WERI-Rb-1 (cell line): ENCODE results near the gene CLASRP.

Experiments
- DNase-seq: peaks from one replicate; pipeline ENCODE4 v3.0.0-alpha.2; 2020
- H3K27ac ChIP-seq: fragments of 250-450 bp; sonication (Bioruptor Pico); 2 replicates; pipeline ENCODE4 v1.5.1; 2020; ENCODE audit warnings: mild to moderate bottlenecking, moderate library complexity
- H3K27me3 ChIP-seq: fragments of 250-450 bp; sonication (Bioruptor Pico); 2 replicates; pipeline ENCODE4 v1.5.1; 2021; ENCODE audit warnings: mild to moderate bottlenecking, low read depth, moderate library complexity; ENCODE audit not compliant: insufficient read depth, severe bottlenecking
- H3K36me3 ChIP-seq: fragments of 250-450 bp; sonication (Bioruptor Pico); 2 replicates; pipeline ENCODE4 v1.5.1; 2020; ENCODE audit warnings: mild to moderate bottlenecking, moderate library complexity
- H3K4me3 ChIP-seq: 2 replicates; pipeline ENCODE4 v1.5.1; 2011; ENCODE audit warnings: low read depth, mild to moderate bottlenecking, control low read depth, low read length
- H3K9me3 ChIP-seq: fragments of 250-450 bp; sonication (Bioruptor Pico); 2 replicates; pipeline ENCODE4 v1.5.1; 2021; ENCODE audit warnings: mild to moderate bottlenecking, moderate library complexity; ENCODE audit not compliant: severe bottlenecking
- TF ChIP-seq, protein P1 (sequence below): IDR thresholded peaks from 2 replicates; pipeline ENCODE4 v1.5.1; 2011; ENCODE audit warnings: low read depth, mild to moderate bottlenecking, control low read depth, inconsistent platforms, low read length

CLASRP gene

DNA sequence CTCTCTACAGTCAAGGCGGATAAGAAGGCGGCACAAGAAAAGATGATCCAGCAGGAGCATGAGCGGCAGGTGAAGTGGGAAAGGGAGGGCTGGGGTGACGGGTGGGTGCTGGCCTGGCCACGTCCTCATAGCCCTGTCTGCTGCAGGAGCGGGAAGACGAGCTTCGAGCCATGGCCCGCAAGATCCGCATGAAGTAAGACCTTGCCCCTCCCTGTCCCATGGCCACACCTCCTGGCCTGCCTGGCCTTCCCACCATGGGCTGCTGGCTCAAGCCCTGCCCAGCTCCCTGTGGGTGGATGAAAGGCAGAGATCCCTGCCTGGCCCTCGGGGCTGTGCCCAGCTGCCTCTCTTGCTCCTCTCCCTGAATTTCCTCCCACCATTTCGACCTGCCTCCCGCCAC lies 30.2 kb downstream of the CLASRP start:
- DNase-seq = peak; percentile 35
- no peak overlapping the region for H3K27ac ChIP-seq
- TF ChIP-seq, protein P1, sequence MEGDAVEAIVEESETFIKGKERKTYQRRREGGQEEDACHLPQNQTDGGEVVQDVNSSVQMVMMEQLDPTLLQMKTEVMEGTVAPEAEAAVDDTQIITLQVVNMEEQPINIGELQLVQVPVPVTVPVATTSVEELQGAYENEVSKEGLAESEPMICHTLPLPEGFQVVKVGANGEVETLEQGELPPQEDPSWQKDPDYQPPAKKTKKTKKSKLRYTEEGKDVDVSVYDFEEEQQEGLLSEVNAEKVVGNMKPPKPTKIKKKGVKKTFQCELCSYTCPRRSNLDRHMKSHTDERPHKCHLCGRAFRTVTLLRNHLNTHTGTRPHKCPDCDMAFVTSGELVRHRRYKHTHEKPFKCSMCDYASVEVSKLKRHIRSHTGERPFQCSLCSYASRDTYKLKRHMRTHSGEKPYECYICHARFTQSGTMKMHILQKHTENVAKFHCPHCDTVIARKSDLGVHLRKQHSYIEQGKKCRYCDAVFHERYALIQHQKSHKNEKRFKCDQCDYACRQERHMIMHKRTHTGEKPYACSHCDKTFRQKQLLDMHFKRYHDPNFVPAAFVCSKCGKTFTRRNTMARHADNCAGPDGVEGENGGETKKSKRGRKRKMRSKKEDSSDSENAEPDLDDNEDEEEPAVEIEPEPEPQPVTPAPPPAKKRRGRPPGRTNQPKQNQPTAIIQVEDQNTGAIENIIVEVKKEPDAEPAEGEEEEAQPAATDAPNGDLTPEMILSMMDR = no peak

GRCh38 chr19:45070214-45070613 lies 31.4 kb downstream of the CLASRP start:
- TF ChIP-seq, protein P1 = no peak
- H3K27ac ChIP-seq = no peak overlapping the region
- H3K27me3 ChIP-seq = no peaks in the 10 kb centered on the region
- no peak for DNase-seq
- H3K4me3 ChIP-seq = no peak overlapping the region
- peaks cover 42% of the 10 kb centered on the region for H3K36me3 ChIP-seq
- H3K9me3 ChIP-seq = no peaks in the 10 kb centered on the region

More for the DNA sequence above, 30.2 kb downstream of the CLASRP start:
- H3K27me3 ChIP-seq = no peaks in the 10 kb centered on the region
- H3K36me3 ChIP-seq = peaks cover 51% of the 10 kb centered on the region
- H3K4me3 ChIP-seq = no peak overlapping the region
- H3K9me3 ChIP-seq = no peaks in the 10 kb centered on the region

DNA sequence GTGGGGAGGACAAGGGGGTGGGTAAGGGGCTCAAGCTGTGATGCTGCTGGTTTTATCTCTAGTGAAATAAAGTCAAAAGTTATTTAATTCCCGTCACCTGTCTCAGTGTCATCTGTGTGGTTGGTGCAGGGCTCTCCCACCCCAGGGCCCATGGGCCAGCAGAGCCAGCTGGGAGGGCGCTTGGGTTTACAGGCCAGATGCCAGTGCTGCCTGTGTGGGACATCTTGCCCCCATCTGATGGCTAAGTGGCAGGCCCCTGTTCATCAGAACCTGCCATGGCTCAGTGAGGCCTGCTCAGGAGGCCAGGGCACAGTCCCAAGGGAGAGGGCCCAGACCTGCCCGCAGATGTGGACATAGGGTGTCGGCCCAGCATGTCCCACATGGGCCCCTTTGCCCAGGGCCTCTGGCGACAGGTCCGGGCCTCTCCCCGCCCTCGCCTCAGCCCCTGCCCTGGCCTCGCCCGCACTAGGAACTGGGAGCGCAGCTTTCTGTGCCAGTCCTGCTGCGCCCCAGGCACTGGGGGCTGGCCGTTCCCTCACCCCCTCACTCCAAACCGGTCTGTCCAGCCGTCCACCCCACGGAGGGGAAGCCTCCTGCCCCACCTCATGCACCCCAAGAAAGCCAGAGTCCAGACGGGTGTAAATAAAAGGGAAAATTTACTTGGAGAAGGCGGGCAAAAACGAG lies 32.2 kb downstream of the CLASRP start:
- Histone ChIP-seq H3K27ac (no peak overlapping the region), H3K9me3 (no peaks in the 10 kb centered on the region), H3K36me3 (peaks cover 42% of the 10 kb centered on the region), H3K4me3 (no peak overlapping the region), H3K27me3 (no peaks in the 10 kb centered on the region)
- TF ChIP-seq, protein P1 = no peak
- DNase-seq = no peak

- no peak overlapping the region for H3K27ac ChIP-seq
- no peak for DNase-seq
- no peak overlapping the region for H3K4me3 ChIP-seq
- H3K36me3 ChIP-seq = peaks cover 42% of the 10 kb centered on the region
- TF ChIP-seq, protein P1 = no peak
- H3K27me3 ChIP-seq = no peaks in the 10 kb centered on the region
- H3K9me3 ChIP-seq = no peaks in the 10 kb centered on the region
These were observed 32.7 kb downstream of the CLASRP start for GRCh38 chr19:45071545-45071938.

DNA sequence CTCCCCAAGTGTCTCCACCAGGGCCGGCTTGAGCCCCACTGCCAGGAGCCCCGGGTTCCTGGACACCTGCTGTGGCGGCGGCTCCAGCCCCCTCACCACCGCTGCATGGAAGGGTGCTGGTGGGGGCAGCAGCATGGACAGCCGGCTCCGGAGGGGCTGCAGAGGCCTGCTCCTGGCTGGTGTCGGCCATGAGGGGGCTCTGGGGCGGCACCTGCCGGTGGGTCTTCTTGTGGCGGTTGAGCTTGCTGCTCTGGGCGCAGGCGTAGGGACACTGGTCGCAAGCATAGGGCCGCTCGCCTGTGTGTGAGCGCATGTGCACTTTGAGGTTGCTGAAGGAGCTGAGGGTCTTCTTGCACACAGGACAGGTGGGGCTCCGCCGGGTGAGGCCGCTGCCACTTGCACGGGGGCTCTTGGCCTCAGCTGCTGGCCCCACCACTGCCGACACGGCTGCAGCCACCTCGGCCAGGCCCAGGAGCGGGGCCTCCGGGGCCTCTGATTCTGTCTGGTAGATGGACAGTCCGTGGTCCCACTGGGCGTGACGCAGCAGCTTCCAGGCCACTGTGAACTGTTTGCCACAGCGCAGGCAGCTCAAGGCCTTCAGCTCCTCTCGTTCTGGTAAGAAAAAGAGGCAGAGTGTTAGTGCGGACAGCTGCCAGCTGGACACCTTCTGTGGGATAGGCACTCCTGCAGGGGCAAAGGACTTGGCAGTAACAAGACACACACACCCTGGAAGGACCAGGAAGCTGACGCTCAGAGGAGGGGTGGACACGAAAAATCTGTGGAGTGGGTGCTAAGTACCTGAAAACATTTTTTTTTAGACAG lies 33.3 kb downstream of the CLASRP start:
- Histone ChIP-seq H3K27me3 (no peaks in the 10 kb centered on the region), H3K27ac (no peak overlapping the region), H3K36me3 (peaks cover 36% of the 10 kb centered on the region), H3K9me3 (no peaks in the 10 kb centered on the region), H3K4me3 (no peak overlapping the region)
- no peak for DNase-seq
- TF ChIP-seq, protein P1 = no peak
